Glutamatergic neuron (in vitro differentiated cells): Measurements from ENCODE around the gene DCTN2. TPM values are rescaled to one million over a fixed set of nuclear protein-coding genes. Genes with fewer than 3 reads are reported as not detected.
"Not testable (repeated sequence)": the region's sequence is repeated elsewhere in the genome, so short reads cannot be mapped to it uniquely, and the experiment has no call there.

Experiments
- DNase-seq: peaks from one replicate; pipeline ENCODE4 v3.0.0; 2022
- H3K27ac Mint-ChIP-seq: one replicate; pipeline ENCODE4 v1.8.0; 2020; ENCODE audit warnings: mild to moderate bottlenecking, mixed read lengths, inconsistent platforms; ENCODE audit not compliant: unreplicated experiment
- H3K27me3 Mint-ChIP-seq: one replicate; pipeline ENCODE4 v1.8.0; 2020; ENCODE audit warnings: mild to moderate bottlenecking, moderate library complexity, mixed read lengths, inconsistent platforms; ENCODE audit not compliant: unreplicated experiment
- H3K36me3 Mint-ChIP-seq: one replicate; pipeline ENCODE4 v1.8.0; 2020; ENCODE audit warnings: mild to moderate bottlenecking, mixed read lengths, inconsistent platforms; ENCODE audit not compliant: unreplicated experiment
- H3K4me1 Mint-ChIP-seq: one replicate; pipeline ENCODE4 v1.8.0; 2020; ENCODE audit warnings: mild to moderate bottlenecking, low read depth, mixed read lengths, inconsistent platforms; ENCODE audit not compliant: unreplicated experiment
- H3K4me3 Mint-ChIP-seq: one replicate; pipeline ENCODE4 v1.8.0; 2020; ENCODE audit warnings: mild to moderate bottlenecking, mixed read lengths, inconsistent platforms; ENCODE audit not compliant: unreplicated experiment
- H3K9me3 Mint-ChIP-seq: one replicate; pipeline ENCODE4 v1.8.0; 2020; ENCODE audit warnings: mild to moderate bottlenecking, moderate library complexity, mixed read lengths, inconsistent platforms; ENCODE audit not compliant: unreplicated experiment
- total RNA-seq: library from RNA; stranded (reverse); fragmentation: NEBNext Ultra II Directional; extraction: Animal tissue kit (Norgen Biotek cat#: 25700); gene quantifications from one replicate; pipeline ENCODE4 v1.2.1, GENCODE V29; 2021; ENCODE audit not compliant: unreplicated experiment
- TF ChIP-seq, protein P1 (sequence below): fragments of 200-600 bp; sonication (generic); IDR thresholded peaks from one replicate; pipeline ENCODE4 v1.5.0; 2021; ENCODE audit not compliant: partially characterized antibody, unreplicated experiment

DCTN2 gene
- total RNA-seq, 1 donor from 2014 or later: 484 TPM

DNA sequence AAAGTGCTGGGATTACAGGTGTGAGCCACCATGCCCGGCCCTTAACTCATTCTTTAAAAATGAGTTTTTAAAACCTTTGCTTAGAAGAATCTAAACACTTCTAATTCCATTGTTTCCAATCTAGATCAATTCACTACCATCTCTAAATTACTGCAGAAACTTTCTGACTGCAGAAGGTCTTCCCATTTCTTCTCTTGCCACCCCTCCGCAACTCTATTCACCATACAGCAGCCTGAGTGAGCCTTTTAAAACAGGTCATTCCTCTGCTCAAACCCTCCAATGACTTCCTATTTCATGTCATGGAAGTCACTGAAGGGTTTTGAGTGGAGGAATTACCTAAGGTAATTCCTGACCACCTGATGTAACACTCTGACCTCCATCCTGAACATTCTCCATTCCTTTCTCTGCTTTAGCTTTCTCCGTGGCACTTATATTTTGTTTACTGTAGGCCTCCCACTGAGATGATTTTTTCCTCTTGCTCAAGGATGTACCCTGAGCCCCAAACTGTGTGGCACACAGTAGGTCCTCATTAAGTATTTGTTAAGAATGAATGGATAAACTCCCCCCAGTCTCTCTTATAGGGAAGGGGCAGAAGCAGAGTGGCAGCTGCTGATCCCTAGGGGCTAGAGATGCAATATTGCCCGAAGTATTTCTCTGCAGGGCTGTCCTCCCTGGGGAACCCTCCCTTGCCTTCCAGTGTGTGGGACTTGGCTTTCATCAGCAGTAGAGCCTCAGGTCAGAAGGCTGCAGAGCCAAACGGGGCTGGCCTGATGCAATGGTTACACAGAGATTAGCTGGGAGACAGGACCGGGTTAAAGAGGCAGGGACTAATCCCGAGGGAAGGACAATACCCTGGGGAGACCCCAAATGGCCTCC lies 27.8 kb downstream of the DCTN2 start:
- TF ChIP-seq, protein P1, sequence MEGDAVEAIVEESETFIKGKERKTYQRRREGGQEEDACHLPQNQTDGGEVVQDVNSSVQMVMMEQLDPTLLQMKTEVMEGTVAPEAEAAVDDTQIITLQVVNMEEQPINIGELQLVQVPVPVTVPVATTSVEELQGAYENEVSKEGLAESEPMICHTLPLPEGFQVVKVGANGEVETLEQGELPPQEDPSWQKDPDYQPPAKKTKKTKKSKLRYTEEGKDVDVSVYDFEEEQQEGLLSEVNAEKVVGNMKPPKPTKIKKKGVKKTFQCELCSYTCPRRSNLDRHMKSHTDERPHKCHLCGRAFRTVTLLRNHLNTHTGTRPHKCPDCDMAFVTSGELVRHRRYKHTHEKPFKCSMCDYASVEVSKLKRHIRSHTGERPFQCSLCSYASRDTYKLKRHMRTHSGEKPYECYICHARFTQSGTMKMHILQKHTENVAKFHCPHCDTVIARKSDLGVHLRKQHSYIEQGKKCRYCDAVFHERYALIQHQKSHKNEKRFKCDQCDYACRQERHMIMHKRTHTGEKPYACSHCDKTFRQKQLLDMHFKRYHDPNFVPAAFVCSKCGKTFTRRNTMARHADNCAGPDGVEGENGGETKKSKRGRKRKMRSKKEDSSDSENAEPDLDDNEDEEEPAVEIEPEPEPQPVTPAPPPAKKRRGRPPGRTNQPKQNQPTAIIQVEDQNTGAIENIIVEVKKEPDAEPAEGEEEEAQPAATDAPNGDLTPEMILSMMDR: no peak
- peak; percentile 78 for DNase-seq
- H3K36me3 Mint-ChIP-seq: peaks cover 7% of the 10 kb centered on the region
- H3K4me3 Mint-ChIP-seq: peak overlapping the region; percentile 95
- H3K4me1 Mint-ChIP-seq: peaks cover 24% of the 10 kb centered on the region
- H3K27ac Mint-ChIP-seq: peak overlapping the region; percentile 91
- peaks cover 43% of the 10 kb centered on the region for H3K9me3 Mint-ChIP-seq
- H3K27me3 Mint-ChIP-seq: peaks cover 30% of the 10 kb centered on the region

DNA sequence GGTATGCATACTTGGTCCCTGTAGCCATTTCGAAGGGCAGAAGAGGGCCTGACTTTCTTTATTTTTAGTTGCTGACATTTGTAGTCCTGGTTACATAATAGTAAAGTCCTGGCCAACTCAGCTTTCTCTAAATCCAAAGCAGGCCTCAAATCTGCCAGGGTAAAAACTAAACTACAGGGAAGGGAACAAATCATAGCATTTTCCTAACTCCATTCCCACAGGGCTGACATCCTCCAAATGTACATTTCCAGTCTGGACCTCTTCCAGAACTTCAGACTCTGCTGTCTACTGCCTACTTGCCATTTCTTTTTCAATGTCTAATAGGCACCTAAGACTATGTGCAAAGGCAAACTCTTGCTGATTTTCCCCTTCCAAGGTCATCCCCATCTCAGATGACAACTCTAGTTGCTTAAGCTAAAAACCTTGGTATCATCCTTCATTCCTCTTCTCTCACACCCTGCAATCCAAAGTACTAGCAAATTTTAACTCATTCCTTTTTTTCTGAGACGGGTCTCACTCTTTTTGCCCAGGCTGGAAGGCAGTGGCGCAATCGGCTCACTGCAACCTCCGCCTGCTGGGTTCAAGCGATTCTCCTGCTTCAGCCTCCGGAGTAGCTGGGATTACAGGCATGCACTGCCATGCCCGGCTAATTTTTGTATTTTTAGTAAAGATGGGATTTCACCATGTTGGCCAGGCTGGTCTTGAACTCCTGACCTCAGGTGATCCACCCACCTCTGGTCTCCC lies 28.6 kb downstream of the DCTN2 start:
- H3K36me3 Mint-ChIP-seq: peaks cover 7% of the 10 kb centered on the region

DNA sequence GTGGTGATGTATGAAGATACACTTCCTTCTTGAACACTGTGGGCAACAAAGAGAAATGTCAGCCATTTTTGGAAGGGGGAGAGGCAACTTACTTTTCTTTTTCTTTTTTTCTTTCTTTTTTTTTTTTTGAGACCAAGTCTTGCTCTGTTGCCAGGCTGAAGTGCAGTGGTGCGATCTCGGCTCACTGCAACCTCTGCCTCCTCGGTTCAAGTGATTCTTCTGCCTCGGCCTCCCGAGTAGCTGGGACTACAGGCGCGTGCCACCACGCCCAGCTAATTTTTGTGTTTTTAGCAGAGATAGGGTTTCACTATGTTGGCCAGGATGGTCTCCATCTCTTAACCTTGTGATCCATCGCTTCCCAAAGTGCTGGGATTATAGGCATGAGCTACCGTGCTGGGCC lies 29.3 kb downstream of the DCTN2 start:
- peaks cover 20% of the 10 kb centered on the region for H3K4me1 Mint-ChIP-seq
- H3K27ac Mint-ChIP-seq: peak overlapping the region; percentile 91
- H3K9me3 Mint-ChIP-seq: peaks cover 41% of the 10 kb centered on the region
- peak overlapping the region; percentile 95 for H3K4me3 Mint-ChIP-seq
- peaks cover 26% of the 10 kb centered on the region for H3K27me3 Mint-ChIP-seq
- not testable (repeated sequence) for DNase-seq, H3K36me3 Mint-ChIP-seq

More for the DNA sequence above, 28.6 kb downstream of the DCTN2 start:
- H3K4me3 Mint-ChIP-seq: peak overlapping the region; percentile 95
- peak overlapping the region; percentile 91 for H3K27ac Mint-ChIP-seq
- DNase-seq: no peak
- H3K4me1 Mint-ChIP-seq: peaks cover 20% of the 10 kb centered on the region
- TF ChIP-seq, protein P1: no peak
- peaks cover 38% of the 10 kb centered on the region for H3K9me3 Mint-ChIP-seq
- peaks cover 25% of the 10 kb centered on the region for H3K27me3 Mint-ChIP-seq

DNA sequence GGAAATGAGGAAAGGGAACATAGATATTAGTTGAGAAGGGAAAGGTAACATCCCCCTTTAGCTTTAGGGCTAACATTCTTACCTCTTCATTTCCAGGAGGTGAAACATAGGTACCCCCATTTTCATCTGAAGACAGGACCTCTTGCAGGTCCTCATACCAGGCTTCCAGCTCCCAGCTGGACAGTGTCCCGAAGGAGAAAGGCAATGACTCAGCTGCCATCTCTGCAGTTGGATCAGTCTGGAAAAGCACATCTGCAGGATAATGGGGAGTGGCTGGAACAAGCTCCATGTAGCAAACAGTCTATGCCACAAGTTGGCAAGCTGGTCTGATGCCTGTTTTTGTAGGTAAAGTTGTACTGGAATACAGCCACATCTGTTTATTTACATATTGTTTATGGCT lies 29.8 kb downstream of the DCTN2 start:
- peak overlapping the region; percentile 81 for H3K27ac Mint-ChIP-seq
- peaks cover 44% of the 10 kb centered on the region for H3K9me3 Mint-ChIP-seq
- peaks cover 30% of the 10 kb centered on the region for H3K27me3 Mint-ChIP-seq
- TF ChIP-seq, protein P1: no peak
- H3K4me3 Mint-ChIP-seq: peak overlapping the region; percentile 95
- H3K36me3 Mint-ChIP-seq: peaks cover 7% of the 10 kb centered on the region
- DNase-seq: no peak
- H3K4me1 Mint-ChIP-seq: peaks cover 20% of the 10 kb centered on the region

DNA sequence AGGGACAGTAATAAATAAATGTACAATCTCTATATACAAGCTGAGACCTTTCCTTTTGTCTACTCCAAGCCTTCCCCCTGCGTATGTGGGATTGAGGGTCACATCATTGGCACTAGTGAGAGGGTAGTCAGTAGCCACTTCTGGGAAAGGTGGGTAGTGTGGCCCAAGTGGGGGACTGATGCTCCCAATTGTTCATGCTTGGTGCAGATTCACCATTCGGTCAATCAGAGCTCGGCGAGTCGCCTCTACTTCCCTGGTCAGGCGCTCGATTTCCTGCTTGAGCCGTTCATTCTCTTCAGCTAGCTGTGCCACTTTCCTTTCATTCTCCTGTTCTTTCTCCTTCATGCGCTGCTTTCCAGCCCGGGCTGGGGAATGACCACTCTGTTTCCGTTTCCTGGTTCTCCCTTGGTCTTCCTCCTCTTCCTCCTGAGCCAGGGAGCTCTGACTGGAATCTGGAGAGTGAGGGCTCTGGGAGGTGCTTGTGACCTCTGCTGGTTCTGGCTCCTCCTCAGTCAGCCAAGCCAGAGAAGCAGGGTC lies 30.3 kb downstream of the DCTN2 start:
- Mint-ChIP-seq H3K27ac (peak overlapping the region; percentile 81), H3K4me1 (peaks cover 18% of the 10 kb centered on the region), H3K36me3 (peaks cover 7% of the 10 kb centered on the region), H3K4me3 (peak overlapping the region; percentile 95), H3K27me3 (peaks cover 25% of the 10 kb centered on the region), H3K9me3 (peaks cover 41% of the 10 kb centered on the region)
- TF ChIP-seq, protein P1: no peak
- no peak for DNase-seq
